Mucosa of rectum (tissue), 2 donors: ENCODE results near the gene MMRN2.
"Not testable (repeated sequence)": the region's sequence is repeated elsewhere in the genome, so short reads cannot be mapped to it uniquely, and the experiment has no call there.

ENCODE experiments used
- H3K27ac ChIP-seq, 2 donors: one replicate each; pipeline ENCODE4 v1.7.0; 2013; ENCODE audit warnings: inconsistent platforms in 2 of 2, low read depth in 2 of 2, low read length in 2 of 2
- H3K27me3 ChIP-seq, 2 donors: one replicate each; pipeline ENCODE4 v1.7.0; 2013; ENCODE audit warnings: low read length in 2 of 2; ENCODE audit not compliant: control insufficient read depth in 2 of 2, insufficient read depth in 2 of 2
- H3K36me3 ChIP-seq, 2 donors: one replicate each; pipeline ENCODE4 v1.7.0; 2013; ENCODE audit warnings: low read length in 2 of 2; ENCODE audit not compliant: control insufficient read depth in 2 of 2, insufficient read depth in 2 of 2
- H3K4me1 ChIP-seq, 2 donors: one replicate each; pipeline ENCODE4 v1.7.0; 2013; ENCODE audit warnings: low read length in 2 of 2, mild to moderate bottlenecking in 1 of 2; ENCODE audit not compliant: control insufficient read depth in 2 of 2, insufficient read depth in 2 of 2
- H3K4me3 ChIP-seq, 2 donors: one replicate each; pipeline ENCODE4 v1.7.0; 2013; ENCODE audit warnings: low read length in 2 of 2
- H3K9ac ChIP-seq, 2 donors: one replicate each; pipeline ENCODE4 v1.7.0; 2013; ENCODE audit warnings: low read length in 2 of 2, low read depth in 1 of 2, mild to moderate bottlenecking in 1 of 2
- H3K9me3 ChIP-seq, 2 donors: one replicate each; pipeline ENCODE4 v1.7.0; 2013; ENCODE audit warnings: low read length in 2 of 2; ENCODE audit not compliant: control insufficient read depth in 2 of 2
- donor health status: healthy.
- donor health status: Normal muscosa, but diverticular disease.

The MMRN2 gene

DNA sequence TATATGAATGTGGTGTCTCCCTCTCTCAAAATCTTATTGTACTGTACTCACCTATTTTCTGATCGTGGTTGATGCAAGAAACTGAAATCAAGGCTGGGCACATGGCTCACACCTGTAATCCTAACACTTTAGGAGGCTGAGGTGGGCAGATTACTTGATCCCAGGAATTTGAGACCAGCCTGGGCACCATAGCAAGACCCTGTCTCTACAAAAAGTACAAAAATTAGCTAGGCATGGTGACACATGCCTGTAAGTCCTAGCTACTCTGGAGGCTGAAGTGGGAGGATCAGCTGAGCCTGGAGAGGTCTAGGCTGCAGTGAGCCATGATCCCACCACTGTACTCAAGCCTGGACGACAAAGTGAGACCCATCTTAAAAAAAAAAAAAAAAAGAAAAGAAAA, 16.0 kb downstream of the MMRN2 start:
- no peaks in the 10 kb centered on the region for H3K9me3 ChIP-seq
- H3K4me3 ChIP-seq = no peak overlapping the region
- H3K9ac ChIP-seq = no peak overlapping the region
- H3K4me1 ChIP-seq = no peaks in the 10 kb centered on the region
- H3K27me3 ChIP-seq = no peaks in the 10 kb centered on the region
- H3K36me3 ChIP-seq = peaks cover 0 to 2% of the 10 kb centered on the region in 2 donors
- no peak overlapping the region for H3K27ac ChIP-seq

DNA sequence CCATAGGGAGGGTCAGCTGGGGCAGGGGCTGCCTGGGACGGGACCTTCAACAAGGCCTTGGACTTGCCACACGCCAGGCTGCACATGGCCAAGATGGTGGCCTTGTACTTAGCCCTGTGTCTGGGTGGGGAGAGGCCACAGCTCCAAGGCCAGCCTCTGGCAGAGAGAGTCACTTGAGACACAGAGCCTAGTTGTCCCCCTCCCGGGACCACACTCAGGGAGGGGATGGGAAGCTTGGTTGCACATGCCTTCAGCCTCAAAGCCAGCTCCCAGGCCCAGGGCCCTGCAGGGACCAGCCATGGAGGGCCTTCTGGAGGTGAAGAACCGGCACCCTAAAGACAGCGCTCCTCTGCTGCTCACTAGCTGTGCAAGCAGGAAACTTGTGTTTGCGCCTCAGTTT, 16.7 kb downstream of the MMRN2 start:
- Histone ChIP-seq H3K4me1 (no peaks in the 10 kb centered on the region), H3K27me3 (no peaks in the 10 kb centered on the region), H3K9ac (no peak overlapping the region), H3K4me3 (no peak overlapping the region), H3K9me3 (no peaks in the 10 kb centered on the region), H3K36me3 (peaks cover 0 to 2% of the 10 kb centered on the region in 2 donors), H3K27ac (no peak overlapping the region)

- H3K4me3 ChIP-seq, H3K27me3 ChIP-seq, H3K9me3 ChIP-seq, H3K9ac ChIP-seq, H3K36me3 ChIP-seq, H3K27ac ChIP-seq, H3K4me1 ChIP-seq: not testable (repeated sequence)
Measured at GRCh38 chr10:86940076-86940475, 17.3 kb downstream of the MMRN2 start.

DNA sequence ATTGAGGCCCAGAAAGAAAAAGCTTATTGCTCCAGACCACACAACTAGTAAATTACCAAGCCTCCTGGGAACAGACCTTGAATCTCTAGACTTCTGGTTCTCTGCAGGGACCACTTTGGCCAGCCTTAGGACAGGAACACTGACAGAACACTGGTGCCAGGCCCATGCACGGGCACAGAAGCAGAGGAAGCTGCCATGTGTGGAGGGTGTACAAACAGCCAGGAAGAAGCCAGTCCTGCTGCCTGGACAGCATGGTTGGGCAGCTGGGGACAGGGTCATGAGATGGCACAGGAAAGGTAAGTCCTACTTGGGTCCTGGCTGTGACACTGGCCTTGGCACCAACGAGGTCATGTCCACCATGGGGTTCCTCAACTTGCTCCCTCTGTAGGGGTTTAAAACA, 19.2 kb downstream of the MMRN2 start:
- Histone ChIP-seq H3K9me3 (no peaks in the 10 kb centered on the region), H3K4me1 (no peaks in the 10 kb centered on the region), H3K9ac (no peak overlapping the region), H3K36me3 (peaks cover 0 to 2% of the 10 kb centered on the region in 2 donors), H3K27ac (no peak overlapping the region), H3K27me3 (no peaks in the 10 kb centered on the region), H3K4me3 (no peak overlapping the region)

GRCh38 chr10:86937502-86938154, 19.8 kb downstream of the MMRN2 start:
- no peaks in the 10 kb centered on the region for H3K9me3 ChIP-seq
- no peaks in the 10 kb centered on the region for H3K4me1 ChIP-seq
- H3K9ac ChIP-seq = no peak overlapping the region
- H3K36me3 ChIP-seq = peaks cover 0 to 2% of the 10 kb centered on the region in 2 donors
- no peaks in the 10 kb centered on the region for H3K27me3 ChIP-seq
- no peak overlapping the region for H3K27ac ChIP-seq
- H3K4me3 ChIP-seq = no peak overlapping the region

- H3K9ac ChIP-seq = no peak overlapping the region
- H3K4me1 ChIP-seq = no peaks in the 10 kb centered on the region
- no peaks in the 10 kb centered on the region for H3K27me3 ChIP-seq
- peaks cover 0 to 2% of the 10 kb centered on the region in 2 donors for H3K36me3 ChIP-seq
- H3K4me3 ChIP-seq = no peak overlapping the region
- H3K9me3 ChIP-seq = no peaks in the 10 kb centered on the region
- H3K27ac ChIP-seq = no peak overlapping the region
Measured at GRCh38 chr10:86936661-86937501, 20.5 kb downstream of the MMRN2 start.

GRCh38 chr10:86934162-86934711, 23.2 kb downstream of the MMRN2 start:
- not testable (repeated sequence) for H3K4me1 ChIP-seq, H3K4me3 ChIP-seq, H3K36me3 ChIP-seq, H3K27ac ChIP-seq, H3K9me3 ChIP-seq, H3K27me3 ChIP-seq, H3K9ac ChIP-seq

GRCh38 chr10:86932674-86933073, 24.7 kb downstream of the MMRN2 start:
- Histone ChIP-seq H3K9ac (no peak overlapping the region), H3K27ac (no peak overlapping the region), H3K27me3 (no peaks in the 10 kb centered on the region), H3K4me1 (no peaks in the 10 kb centered on the region), H3K4me3 (no peak overlapping the region), H3K9me3 (no peaks in the 10 kb centered on the region), H3K36me3 (peaks cover 5 to 9% of the 10 kb centered on the region in 2 donors)

GRCh38 chr10:86931872-86932271, 25.5 kb downstream of the MMRN2 start:
- Histone ChIP-seq H3K9me3 (no peaks in the 10 kb centered on the region), H3K4me3 (no peak overlapping the region), H3K9ac (no peak overlapping the region), H3K27ac (no peak overlapping the region), H3K27me3 (no peaks in the 10 kb centered on the region), H3K4me1 (no peaks in the 10 kb centered on the region), H3K36me3 (peaks cover 5 to 9% of the 10 kb centered on the region in 2 donors)
